Fibroblast of pulmonary artery (primary cell): ENCODE data around the gene PNRC1.
"Not testable (repeated sequence)": the region's sequence is repeated elsewhere in the genome, so short reads cannot be mapped to it uniquely, and the experiment has no call there.

Experiments
- DNase-seq: peaks from one replicate; pipeline ENCODE4 v3.0.0-alpha.2; 2010; ENCODE audit warnings: low read depth
- H3K4me3 ChIP-seq: replicated peaks from 2 replicates; pipeline ENCODE4 v1.5.1; 2011; ENCODE audit warnings: low read depth, mild to moderate bottlenecking, control low read depth, low read length, moderate library complexity
- CTCF ChIP-seq: IDR thresholded peaks from 2 replicates; pipeline ENCODE4 v1.5.1; 2011; ENCODE audit warnings: mild to moderate bottlenecking, control low read depth, low read length, inconsistent platforms; ENCODE audit errors: missing control alignments

Gene PNRC1

GRCh38 chr6:89037141-89037900, 43.2 kb upstream of the PNRC1 start:
- no peak for TF ChIP-seq CTCF
- DNase-seq = no peak
- H3K4me3 ChIP-seq = no peak overlapping the region

DNA sequence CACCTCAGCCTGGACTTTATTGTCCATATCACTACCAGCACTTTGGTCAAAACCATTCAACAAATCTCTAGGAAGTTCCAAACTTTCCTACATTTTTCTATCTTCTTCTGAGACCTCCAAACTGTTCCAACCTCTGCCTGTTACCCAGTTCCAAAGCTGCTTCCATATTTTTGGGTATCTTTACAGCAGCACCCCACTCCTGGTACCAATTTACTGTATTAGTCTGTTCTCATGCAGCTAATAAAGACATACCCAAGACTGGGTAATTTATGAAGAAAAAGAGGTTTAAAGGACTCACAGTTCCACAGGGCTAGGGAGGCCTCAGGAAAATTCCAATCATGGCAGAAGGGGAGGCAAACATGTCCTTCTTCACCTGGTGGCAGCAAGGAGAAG, 42.7 kb upstream of the PNRC1 start:
- DNase-seq, H3K4me3 ChIP-seq: not testable (repeated sequence)

GRCh38 chr6:89042664-89043063, 37.9 kb upstream of the PNRC1 start:
- no peak overlapping the region for H3K4me3 ChIP-seq
- no peak for DNase-seq
- no peak for TF ChIP-seq CTCF

- TF ChIP-seq CTCF = no peak
- no peak for DNase-seq
- no peak overlapping the region for H3K4me3 ChIP-seq
These were observed 36.1 kb upstream of the PNRC1 start for GRCh38 chr6:89044328-89045010.

DNA sequence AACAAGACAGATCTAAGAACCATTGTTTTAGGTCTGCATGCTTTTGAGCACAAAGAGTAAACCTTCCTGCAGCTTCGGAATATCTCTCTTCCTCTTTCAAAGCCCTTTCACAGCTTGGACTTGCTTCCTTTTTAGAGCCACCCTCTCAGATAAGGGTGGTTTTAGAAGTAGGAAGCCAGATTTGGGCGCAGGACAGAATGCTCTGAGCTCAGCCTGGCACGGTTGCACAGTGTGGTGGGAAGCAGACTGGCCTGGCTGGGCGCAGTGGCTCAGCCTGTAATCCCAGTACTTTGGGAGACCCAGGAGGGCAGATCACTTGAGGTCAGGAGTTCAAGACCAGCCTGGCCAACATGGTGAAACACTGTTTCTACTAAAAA, 35.6 kb upstream of the PNRC1 start:
- TF ChIP-seq CTCF = no peak
- DNase-seq = no peak
- no peak overlapping the region for H3K4me3 ChIP-seq

GRCh38 chr6:89045576-89045975, 35.0 kb upstream of the PNRC1 start:
- no peak overlapping the region for H3K4me3 ChIP-seq
- DNase-seq = no peak
- no peak for TF ChIP-seq CTCF

DNA sequence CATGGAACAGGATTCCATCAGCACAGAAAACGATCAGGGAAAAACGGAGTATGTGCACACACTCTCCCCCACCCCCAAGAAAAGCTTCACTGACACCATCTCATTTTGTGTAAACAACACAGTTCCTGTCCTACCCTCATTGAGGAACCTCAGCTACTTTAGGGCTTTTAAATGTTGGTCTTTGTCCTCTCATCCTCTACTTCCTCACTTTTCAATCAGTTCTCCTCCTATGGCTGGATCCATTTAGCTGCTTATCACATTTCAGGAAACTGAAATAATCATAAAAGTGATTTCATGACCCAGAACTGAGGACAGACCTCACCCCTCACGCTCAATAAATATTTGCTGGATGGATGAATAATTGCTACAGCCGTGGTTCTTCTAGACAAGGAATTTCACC, 33.1 kb upstream of the PNRC1 start:
- no peak for TF ChIP-seq CTCF
- no peak overlapping the region for H3K4me3 ChIP-seq
- DNase-seq = no peak
